GM19397 (cell line): ENCODE data around the gene COL2A1.
"Not testable (repeated sequence)": the region's sequence is repeated elsewhere in the genome, so short reads cannot be mapped to it uniquely, and the experiment has no call there.

ENCODE experiments used
- ATAC-seq: cut with Tn5 transposase; IDR thresholded peaks from one replicate; pipeline ENCODE4 v1.9.1; 2021; ENCODE audit warnings: mild to moderate bottlenecking, moderate library complexity; ENCODE audit not compliant: unreplicated experiment

COL2A1 gene

DNA sequence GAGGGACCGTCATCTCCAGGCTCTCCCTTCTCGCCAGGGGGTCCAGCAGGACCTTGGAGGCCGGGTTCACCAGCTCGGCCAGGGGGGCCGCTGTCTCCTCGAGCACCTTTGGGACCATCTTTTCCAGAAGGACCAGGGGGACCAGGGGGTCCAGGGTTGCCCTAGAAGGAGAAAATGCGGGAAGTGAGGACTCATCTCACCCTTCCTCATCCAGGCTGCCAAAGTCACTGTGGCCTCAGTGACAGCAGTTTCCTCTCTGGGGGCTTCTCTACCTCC lies 25.7 kb downstream of the COL2A1 start:
- ATAC-seq, result no peak

DNA sequence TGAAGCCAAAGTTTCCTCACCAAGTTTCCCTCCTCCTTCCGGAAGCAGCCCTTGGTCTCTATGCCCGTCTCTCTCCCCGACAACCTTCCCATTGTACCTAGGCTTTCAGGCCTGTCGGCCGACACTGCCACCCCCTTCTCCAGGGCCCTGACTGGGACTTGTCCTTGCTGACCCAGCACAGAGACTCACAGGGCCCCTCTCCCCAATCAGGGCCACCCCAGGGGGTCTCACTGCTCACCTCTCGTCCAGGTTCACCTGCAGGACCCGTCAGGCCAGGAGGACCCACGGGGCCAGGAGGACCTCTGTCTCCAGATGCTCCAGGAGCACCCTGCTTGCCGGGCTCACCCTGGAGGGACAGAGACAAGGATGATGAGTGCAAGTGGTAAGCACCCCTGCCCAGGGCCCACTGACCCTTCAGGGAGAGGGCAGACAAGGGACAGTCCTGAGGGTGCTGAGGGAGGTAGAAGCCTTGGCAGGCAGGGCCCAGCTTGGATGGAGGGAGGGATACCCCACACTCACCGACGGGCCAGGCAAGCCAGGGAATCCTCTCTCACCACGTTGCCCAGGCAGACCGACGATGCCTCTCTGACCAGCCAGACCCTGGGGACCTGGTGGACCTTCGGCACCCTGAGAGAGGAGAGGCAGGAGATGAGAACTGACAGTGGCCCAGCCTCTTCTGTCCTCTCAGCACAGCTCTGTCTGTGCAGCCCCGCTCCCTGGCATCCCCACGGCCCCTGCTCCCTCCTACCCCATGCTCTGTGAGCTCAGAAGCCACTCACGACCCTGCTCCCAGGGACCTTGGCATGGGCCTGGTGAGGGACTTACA lies 26.3 kb downstream of the COL2A1 start:
- ATAC-seq, result no peak

DNA sequence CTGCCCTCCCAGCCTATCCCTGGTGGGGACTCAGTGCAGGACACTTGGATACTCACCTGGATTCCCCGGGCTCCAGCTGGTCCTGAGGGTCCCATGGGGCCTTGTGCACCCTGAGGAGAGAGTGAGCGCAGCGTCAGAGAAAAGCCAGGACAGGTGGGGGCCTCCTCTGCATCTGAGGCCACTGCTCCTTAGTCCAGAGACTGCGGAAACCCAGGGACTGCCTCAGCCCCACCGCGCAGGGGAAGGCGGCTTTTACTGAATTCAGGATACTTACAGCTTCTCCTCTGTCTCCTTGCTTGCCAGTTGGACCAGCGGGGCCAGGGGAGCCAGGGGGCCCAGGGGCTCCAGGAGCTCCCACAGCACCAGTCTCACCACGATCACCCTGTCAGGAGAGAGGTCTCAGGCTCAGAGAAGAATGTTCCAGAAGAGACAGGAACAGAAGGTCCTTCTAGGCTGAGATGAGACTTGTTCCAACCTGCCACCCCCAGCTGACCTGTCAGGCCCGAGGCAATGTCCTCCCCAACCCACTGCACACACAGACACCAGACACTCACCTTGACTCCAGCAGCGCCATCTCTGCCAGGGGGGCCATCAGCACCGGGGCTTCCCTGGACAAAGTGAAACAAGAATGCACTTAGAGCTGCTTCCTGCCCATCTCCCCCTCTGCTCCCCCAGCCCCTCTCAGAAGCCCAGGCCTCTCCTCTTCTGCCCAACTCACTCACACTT lies 27.1 kb downstream of the COL2A1 start:
- ATAC-seq, result no peak

DNA sequence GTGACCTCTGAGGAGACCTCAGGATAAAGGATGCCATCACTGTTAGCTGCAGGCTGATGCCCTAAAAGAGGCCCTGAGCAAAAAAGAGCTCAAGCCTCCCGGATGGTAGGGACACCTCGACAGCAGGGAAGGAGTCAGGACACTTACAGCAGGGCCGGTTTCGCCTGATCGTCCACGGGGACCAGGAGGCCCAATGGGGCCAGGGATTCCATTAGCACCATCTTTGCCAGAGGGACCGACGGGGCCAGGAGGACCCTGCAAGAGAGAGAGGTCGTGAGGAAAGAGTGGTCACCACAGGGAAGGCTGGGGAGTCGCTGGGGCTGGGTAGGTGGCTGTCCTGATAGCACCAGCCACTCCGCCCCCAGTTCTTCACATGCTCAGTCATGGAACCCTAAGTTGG lies 28.5 kb downstream of the COL2A1 start:
- no peak for ATAC-seq

DNA sequence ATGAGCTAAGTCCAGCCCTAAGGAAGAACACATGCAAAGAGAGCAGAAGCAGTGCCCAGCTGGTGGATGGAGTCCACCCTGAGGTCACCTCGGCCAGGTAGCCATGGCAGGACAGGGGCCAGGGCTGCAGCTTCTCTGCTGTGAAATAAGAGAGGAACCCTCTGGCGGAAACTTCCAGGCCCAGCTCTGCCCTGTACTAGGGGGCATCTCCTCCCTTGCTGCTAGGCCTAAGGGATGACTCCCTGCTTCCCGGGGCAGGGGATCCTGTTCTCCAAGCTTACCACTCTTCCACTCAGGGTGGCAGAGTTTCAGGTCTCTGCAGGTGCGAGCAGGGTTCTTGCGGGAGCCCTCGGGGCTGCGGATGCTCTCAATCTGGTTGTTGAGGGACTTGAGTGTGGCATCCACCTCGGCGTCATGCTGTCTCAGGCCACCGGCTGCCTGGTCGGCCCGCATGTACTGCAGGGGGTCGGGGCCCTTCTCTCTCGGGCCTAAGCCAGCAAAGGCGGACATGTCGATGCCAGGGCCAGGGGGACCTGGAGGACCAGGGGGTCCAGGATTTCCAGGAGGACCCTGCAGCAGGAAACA lies 29.1 kb downstream of the COL2A1 start:
- ATAC-seq, result no peak

DNA sequence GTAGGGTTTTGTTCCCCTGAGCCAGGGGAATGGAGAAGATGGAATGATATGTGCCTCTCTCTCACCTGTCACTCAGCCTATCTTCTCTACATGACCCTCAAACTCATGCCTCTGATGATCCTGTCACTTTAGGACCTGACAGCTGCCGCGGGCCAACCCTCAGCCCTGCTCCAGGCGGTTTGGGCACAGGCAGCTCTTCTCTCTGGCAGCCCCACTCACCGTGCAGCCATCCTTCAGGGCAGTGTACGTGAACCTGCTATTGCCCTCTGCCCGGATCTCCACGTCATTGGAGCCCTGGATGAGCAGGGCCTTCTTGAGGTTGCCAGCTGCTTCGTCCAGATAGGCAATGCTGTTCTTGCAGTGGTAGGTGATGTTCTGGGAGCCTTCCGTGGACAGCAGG lies 30.4 kb downstream of the COL2A1 start:
- no peak for ATAC-seq

DNA sequence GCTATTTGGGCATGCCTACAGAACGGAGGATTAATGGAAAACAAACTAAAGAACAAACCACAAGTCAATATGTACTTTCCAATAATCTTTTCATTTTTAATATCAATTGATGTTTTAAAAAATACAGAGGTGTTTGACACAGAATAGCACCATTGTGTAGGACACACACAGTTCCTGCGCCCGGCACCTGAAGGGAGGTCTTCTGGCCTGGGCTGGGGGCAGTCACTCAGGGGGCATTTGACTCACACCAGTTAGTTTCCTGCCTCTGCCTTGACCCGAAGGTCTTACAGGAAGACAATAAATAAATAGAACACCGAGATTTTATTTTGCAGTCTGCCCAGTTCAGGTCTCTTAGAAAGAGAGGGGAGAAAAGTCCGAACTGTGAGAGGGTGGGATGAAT lies 31.4 kb downstream of the COL2A1 start:
- no peak for ATAC-seq

DNA sequence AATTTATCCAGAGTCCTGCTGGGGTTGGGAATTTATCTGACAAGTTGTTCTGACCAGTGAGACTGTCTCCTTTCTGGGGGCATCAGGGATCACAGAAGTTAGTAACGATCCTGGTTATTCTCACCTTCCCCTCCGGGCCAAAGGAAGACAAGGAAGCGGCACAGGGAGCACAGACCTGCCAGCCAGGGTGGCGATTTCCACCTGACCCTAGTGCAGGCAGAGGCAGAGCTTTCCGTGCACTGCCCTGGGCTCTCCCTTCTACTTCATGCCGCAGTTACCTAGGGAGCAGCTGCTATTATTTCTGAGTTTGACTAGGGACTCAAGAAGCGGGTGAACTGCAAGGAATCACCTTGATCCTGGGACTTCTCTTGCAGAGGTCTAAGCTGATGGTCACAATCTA lies 33.4 kb downstream of the COL2A1 start:
- no peak for ATAC-seq

DNA sequence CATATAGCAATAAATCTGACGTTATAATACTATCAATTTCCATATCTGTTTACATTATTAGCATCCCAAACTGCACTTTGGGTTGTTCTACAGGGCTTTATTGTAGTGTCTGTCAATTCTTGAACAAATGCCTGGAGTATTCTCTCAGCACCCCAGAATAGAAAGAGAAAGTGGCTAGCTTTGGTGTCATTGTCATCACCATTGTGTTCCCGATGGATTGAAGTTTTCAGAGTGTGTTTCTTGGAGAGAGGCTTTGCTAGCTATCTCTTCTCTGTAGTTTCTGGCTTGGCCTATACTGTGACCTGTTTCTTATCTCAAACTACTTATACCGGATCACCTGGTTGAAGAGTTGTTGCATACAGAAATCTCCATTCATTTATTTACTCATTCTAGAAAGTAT lies 34.4 kb downstream of the COL2A1 start:
- ATAC-seq, result no peak

DNA sequence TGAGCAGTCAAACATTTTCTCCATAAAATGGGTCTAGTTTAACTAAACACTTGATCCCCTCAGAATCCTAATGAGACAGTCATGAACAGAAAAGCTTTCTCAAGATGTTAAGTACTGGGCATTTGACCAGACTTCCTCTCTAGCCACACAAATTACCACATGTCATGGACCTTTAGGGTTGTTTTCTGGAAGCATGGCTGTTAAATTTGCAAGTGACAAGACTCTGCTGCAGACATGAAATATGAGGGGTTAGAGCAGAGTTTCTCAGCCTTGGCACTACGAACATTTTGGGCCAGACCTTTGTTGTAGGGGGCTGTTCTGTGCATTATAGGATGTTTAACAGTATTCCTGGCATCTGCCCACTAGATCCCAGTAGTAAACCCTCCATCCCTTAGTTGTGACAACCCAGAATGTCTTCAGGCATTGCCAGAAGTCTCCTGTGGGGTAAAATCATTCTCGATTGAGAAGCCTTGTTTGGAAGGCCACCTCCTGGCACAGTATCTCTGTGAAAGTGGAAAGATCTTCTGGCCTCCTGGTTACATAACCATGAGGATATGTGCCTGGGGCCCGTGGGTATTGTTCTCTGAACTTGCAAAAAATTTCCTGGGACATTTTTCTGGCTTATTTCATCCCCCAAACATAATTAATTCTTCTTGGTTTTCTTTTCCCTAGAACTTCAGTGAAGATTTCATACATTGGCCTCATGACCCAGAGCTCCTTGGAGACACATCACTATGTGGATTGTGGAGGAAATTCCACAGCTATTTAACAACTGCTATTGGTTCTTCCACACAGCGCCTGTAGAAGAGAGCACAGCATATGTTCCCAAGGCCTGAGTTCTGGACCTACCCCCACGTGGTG lies 36.6 kb downstream of the COL2A1 start:
- ATAC-seq, result no peak

DNA sequence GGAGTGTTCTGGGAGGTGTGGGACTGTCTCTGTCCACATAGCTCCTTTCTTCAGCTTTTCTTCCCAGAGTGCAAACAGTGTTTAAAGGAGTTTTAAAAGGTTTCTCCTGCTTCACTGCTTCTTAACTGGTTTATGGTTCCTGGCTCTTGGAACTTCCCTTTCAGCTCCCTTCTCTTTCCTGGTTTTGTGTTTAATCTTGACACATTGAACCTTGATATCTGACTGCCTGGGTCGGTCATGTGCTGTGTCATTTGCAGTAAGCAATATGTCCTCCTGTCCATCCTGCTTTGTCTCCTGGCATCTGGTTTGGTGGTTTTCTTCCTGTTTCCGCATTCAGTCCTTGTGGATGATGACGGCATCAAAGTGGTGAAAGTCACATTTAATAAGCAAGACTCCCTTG lies 38.7 kb downstream of the COL2A1 start:
- ATAC-seq, result no peak

DNA sequence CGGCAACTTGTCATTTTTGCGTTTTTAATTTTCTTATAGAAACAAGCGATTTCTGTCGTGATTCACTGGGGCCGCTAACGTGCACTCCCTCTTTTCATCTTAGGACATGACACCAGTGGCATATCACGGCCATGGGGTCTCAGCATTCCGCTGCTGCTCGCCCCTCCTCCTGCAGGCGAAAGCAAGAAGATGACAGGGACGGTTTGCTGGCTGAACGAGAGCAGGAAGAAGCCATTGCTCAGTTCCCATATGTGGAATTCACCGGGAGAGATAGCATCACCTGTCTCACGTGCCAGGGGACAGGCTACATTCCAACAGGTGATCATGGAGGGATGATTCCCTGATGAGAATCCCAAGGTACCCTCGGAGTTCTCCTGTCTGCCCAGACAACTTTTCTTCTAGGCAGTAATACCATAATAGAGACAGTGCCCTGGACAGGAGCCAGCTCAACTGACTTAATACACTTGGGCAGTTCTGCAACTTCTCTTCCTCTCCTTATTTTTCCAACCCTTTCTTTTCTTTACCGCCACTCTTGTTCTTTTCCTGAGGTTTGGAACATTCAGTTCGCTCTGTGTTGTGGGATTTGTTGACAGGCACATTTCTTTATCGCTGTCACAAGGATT lies 40.1 kb downstream of the COL2A1 start:
- no peak for ATAC-seq

DNA sequence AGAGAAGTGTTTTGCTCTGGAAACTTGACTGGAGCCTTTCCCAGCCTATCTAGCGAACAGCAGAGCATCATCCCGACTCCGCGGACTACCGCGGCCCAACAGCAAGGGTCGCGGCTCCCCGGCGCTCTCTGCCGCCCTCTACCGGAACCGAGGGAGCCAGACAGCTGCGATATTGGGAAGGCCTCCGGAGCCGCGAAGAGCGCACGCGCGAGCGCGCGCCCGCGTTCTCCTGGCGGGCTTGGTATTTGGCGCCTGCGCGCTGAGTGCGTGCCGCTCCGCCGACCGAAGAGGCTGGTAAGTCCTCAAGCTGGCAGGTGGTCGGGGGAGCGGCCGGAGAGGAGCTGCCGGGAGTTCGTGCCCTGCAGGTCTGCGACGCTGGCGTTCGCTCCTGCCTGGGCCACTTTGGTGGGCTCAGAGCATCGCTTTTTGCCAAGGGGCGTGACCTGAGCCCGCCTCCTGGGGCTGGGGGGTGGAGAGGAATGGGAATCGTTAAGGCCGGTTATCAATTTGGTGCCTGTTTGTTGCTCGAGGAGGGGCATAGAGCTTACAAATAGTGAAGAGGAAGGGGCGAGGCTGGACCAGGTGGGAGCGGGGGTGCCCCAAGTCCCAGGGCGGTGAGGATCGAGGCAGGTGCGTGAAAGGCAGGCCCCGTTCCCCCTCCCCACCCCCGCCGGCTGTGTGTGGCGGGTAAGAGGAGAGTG lies 40.8 kb downstream of the COL2A1 start, which contains the start of gene TMEM106C:
Gene TMEM106C (plus strand): TSS at position 257 of the 701 bp plus-strand sequence. CDS start 641 bp downstream, outside the sequence.
- peak; percentile 92 for ATAC-seq

DNA sequence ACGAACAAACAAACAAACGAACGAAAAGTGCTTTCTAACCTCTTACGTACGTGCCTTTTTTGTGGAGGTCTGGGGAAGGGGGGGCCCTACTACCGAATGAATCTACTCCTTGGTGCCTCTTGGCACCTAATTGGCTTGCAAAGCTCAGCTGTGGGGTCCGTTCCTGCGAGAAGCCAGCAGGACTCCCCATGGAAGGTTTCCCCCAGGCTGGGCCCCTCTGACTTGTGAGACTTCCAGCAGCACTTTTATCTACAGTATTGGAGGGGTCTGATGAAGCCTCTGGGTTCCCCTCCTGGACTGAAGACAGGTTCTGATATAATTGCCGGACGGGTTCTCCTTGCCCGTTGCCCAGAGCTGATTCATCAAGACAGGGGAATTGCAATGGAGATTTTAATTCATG lies 42.1 kb downstream of the COL2A1 start:
- ATAC-seq, result no peak

DNA sequence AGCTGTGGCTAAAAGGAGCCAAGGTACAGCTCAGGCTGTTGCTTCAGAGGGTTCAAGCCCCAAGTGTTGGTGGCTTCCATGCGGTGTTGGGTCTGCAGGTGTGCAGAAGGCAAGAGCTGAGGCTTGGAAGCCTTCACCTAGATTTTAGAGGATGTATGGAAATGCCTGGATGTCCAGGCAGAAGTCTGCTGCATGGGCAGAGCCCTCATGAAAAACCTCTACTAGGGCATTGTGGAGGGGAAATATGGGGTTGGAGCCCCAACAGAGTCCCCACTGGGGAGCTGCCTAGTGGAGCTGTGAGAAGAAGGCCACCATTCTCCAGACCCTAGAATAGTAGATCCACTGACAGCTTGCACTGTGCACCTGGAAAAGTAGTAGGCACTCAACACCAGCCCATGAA lies 46.6 kb downstream of the COL2A1 start:
- not testable (repeated sequence) for ATAC-seq

DNA sequence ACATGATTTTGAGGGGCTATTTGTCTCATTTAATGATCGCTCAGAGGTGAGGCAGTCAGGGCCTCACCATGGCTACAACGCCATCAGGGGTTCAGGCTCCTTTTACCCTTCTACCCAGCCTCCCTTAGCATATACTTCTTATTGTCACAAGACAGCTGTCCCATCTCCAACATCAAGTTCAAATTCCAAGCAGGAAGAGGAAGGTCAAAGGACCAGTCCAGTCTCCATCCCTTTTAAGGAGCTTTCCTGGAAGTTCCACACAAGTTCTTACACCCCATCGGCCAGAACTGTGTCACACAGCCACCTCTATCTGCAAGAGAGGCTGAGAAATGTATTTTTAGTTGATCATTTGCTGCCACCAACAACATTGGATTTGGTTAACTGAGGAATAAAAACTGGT lies 49.2 kb downstream of the COL2A1 start:
- no peak for ATAC-seq

DNA sequence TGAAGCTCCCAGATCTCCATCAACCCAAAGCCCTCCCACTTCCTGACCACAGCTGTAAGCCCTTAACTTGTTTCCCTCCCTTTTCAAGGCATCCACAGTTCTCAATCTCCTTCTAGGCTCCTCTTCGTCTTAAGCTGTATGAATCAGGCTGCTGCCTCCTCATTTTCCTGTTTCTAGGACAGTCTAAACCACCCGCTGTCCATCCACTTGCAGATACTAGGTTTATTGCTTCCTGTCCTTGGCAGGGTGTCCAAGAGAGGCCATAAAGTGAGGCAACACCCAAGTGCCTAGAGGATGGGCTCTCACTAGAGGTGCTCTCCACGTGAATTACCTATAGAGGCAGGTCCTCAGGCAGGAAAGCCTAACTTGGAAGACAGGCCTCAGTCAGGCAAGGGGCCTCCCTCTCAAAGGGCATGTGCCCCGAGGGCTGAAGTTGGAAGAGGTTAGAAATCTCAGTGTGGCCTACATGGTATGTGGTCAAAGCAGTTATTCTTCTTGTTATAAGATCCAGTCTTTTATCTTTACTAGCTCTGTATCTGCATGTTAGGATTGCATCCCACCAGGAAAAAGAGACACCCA lies 49.7 kb downstream of the COL2A1 start:
- no peak for ATAC-seq

DNA sequence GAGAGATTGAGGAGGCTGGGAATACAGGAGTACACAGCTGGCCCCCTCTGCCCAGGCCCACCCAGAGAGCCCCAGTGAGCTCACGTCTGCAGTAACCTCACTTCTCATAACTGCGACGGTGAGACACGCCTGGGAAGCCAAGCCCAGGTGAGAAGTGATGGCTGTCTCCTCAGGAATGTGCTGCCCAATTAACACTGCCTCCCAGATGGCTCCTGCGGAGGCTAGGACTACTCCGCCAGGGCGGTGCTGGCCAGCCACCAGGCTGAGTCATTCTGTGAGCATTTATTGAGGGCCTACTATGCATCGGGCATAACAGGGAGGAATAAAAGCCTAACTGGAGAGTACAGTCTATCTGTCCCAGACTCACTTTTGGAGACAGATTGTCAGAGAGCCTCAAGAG lies 50.2 kb downstream of the COL2A1 start:
- no peak for ATAC-seq

DNA sequence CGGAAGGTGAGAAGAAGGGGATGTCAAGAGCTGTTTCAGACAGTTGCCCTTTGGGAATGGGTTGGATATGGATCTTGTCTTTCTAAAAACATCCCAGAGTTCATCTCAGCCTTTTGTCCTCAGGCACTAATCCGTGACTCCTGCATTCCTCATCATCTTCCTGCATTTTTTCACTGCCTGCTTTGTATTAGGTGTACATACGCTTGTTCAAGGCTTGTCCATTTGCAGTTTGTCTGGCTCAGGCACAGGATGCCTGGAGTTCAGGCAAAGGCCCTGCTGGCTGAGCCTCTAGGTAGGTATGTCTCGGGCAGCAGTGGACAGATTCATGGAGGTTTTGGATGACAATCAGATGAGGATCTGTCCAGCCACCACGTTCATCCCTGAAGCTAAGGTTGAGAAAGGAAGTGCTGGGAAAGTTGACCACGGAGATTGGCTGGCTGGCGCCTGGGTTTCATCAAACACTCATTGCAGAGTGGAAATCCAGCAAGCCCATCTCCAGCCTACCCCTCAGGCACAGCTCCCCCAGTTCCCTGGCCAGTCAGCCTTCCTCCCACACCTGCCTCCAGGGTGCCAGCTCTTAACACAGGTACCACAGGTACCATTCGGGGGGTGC lies 53.3 kb downstream of the COL2A1 start:
- no peak for ATAC-seq
